Measurements from ENCODE around the gene SRM.
"Not testable (repeated sequence)": the region's sequence is repeated elsewhere in the genome, so short reads cannot be mapped to it uniquely, and the experiment has no call there.

The SRM gene

GRCh38 chr1:11054666-11055065, 5.2 kb downstream of the SRM start:
- no peak for TF ChIP-seq CTCF (IDR thresholded peaks at IDR 0.05; ENCODE audit: low read depth, low read length)
- DNase-seq (ENCODE audit: extremely low read depth, low read depth): no peak

- DNase-seq (ENCODE audit: extremely low read depth, low read depth): no peak
- no peak for TF ChIP-seq CTCF (IDR thresholded peaks at IDR 0.05; ENCODE audit: low read depth, low read length)
These were observed 5.6 kb downstream of the SRM start for GRCh38 chr1:11054181-11054580.

- DNase-seq (ENCODE audit: extremely low read depth, low read depth): no peak
These were observed 6.1 kb downstream of the SRM start for GRCh38 chr1:11053758-11054137.

GRCh38 chr1:11052839-11053757, 6.7 kb downstream of the SRM start:
- no peak for DNase-seq (ENCODE audit: extremely low read depth, low read depth)
- TF ChIP-seq CTCF (IDR thresholded peaks at IDR 0.05; ENCODE audit: low read depth, low read length): no peak

More at GRCh38 chr1:11053758-11054137, 6.1 kb downstream of the SRM start:
- TF ChIP-seq CTCF (IDR thresholded peaks at IDR 0.05; ENCODE audit: low read depth, low read length): no peak

- no peak for DNase-seq (ENCODE audit: extremely low read depth, low read depth)
- TF ChIP-seq CTCF (IDR thresholded peaks at IDR 0.05; ENCODE audit: low read depth, low read length): no peak
These were observed 7.9 kb downstream of the SRM start for GRCh38 chr1:11051781-11052511.

GRCh38 chr1:11051121-11051520, 8.7 kb downstream of the SRM start:
- DNase-seq (ENCODE audit: extremely low read depth, low read depth): not testable (repeated sequence)

- no peak for DNase-seq (ENCODE audit: extremely low read depth, low read depth)
- no peak for TF ChIP-seq CTCF (IDR thresholded peaks at IDR 0.05; ENCODE audit: low read depth, low read length)
These were observed 13.0 kb downstream of the SRM start, which contains the start of gene MASP2 for GRCh38 chr1:11046625-11047365. MASP2 (minus strand) TSS chr1:11047239; CDS start chr1:11047207, 32 bp downstream.
